ENCODE data around the gene TTC6. TPM values are rescaled to one million over a fixed set of nuclear protein-coding genes. Genes with fewer than 3 reads are reported as not detected.

Gene TTC6
- total and polyA plus RNA-seq, 2 experiments from 2014 or later = not detected

DNA sequence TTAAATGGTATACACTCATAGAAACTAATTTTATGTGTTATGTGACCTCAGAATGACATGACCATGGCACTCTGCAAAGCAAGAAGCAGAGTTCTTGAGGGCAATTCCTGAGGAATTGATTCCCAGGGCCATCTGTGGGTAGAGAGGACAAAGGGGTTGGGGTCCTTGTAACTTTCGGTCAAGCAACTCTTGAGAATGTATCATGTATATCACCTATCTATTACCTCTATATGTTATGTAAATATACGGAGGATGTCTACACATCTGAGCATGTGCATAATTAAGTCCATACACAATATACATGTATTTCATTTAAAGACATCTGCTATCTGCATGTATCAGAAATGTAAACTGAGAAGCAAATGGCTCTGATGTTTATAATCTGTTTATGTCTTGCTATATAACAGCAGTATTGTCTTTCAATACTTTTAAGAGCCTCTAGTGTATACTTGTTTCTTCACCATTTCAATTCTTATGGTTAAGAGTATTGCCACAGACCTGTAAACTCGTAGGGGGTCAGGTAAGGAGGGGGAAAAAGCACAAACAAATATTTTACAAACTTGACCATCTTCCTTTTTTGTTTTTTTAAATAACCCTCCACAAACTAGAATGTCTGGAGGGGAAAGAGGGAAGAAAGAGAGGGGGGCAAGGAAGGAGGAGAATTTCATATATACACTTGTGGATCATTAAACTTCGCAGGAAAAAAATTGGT is 4.8 kb upstream of the TTC6 start:
- Histone ChIP-seq H3K4me3 (no peak overlapping the region), H3F3A (ENCODE audit: insufficient read depth) (no peaks in the 10 kb centered on the region), H2AFZ (no peak overlapping the region), H3K27me3 (replicated peaks; ENCODE audit: insufficient read depth) (peaks cover 74% of the 10 kb centered on the region), H3K36me3 (ENCODE audit: low read depth) (no peaks in the 10 kb centered on the region), H3K9me2 (ENCODE audit: insufficient read depth) (no peaks in the 10 kb centered on the region), H3K9me3 (ENCODE audit: low read depth) (no peaks in the 10 kb centered on the region), H3K4me2 (ENCODE audit: unreplicated experiment) (no peak overlapping the region), H4K20me1 (ENCODE audit: insufficient read depth) (no peaks in the 10 kb centered on the region), H3K79me2 (ENCODE audit: insufficient read depth) (no peaks in the 10 kb centered on the region), H3K4me1 (ENCODE audit: insufficient read depth) (peaks cover 1% of the 10 kb centered on the region; the same call in 1 of the 2 replicates), H3K27ac (no peak overlapping the region), H3K9ac (no peak overlapping the region)
- WGBS, 2 experiments (ENCODE audit: low coverage in 1 of 2, low lambda C conversion rate in 2 of 2, missing lambda C conversion rate in 2 of 2) = 14 to 16% methylated on average over 4 of the region's 4 CpGs
- DNase-seq = no peak
- TF ChIP-seq EZH2phosphoT487 (IDR thresholded peaks at IDR 0.05; ENCODE audit: insufficient read depth, low read depth) = no peak
- in situ Hi-C loops (cut with MboI) = no loop called here

DNA sequence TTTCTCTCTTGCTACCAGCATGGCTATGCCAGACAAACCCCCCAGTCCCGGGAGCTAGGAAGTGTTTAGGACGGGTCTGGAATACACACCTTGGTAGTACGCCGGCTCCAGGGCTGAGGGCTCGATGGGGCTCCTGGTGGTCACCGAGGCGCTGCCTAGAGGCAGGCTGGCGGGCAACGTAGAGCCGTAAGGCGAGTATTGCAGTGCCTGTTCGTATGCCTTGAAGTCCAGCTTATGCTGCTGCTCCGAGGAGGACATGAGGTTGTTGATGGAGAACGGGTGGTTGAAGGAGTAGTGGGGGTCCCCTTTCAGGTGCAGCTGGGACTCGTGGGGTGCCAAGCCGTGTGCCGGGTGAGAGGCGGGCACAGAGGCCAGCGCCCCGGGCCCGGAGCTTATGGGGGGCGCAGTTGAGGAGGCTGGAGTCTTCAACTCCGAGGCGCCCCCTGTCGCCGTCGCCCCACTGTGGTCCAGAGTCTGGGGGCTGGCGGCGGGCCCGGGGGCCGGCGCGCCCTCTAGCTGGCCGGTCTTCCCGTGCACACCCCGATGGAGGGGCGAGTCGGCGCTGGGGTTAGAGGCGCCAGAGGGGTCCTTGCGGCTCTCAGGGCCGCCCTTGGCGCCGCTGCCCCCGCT is 4.0 kb upstream of the TTC6 start:
- no peaks in the 10 kb centered on the region for H4K20me1 ChIP-seq (ENCODE audit: insufficient read depth)
- no peak overlapping the region for H3K4me2 ChIP-seq (ENCODE audit: unreplicated experiment)
- no peak for DNase-seq
- no peak for TF ChIP-seq EZH2phosphoT487 (IDR thresholded peaks at IDR 0.05; ENCODE audit: insufficient read depth, low read depth)
- no peak for TF ChIP-seq EZH2 (IDR thresholded peaks at IDR 0.05; ENCODE audit: insufficient read depth, poor library complexity, severe bottlenecking)
- in situ Hi-C loops (cut with MboI) = no loop called here
- no peak overlapping the region for H3K27ac ChIP-seq
- no peaks in the 10 kb centered on the region for H3K79me2 ChIP-seq (ENCODE audit: insufficient read depth)
- H3K9ac ChIP-seq = no peak overlapping the region
- H3K9me2 ChIP-seq (ENCODE audit: insufficient read depth) = no peaks in the 10 kb centered on the region
- peaks cover 5% of the 10 kb centered on the region; the same call in 1 of the 2 replicates for H3K4me1 ChIP-seq (ENCODE audit: insufficient read depth)
- H3F3A ChIP-seq (ENCODE audit: insufficient read depth) = no peaks in the 10 kb centered on the region
- peaks cover 74% of the 10 kb centered on the region for H3K27me3 ChIP-seq (replicated peaks; ENCODE audit: insufficient read depth)
- H3K9me3 ChIP-seq (ENCODE audit: low read depth) = no peaks in the 10 kb centered on the region
- WGBS, 2 experiments (ENCODE audit: low coverage in 1 of 2, low lambda C conversion rate in 2 of 2, missing lambda C conversion rate in 2 of 2) = 4 to 5% methylated on average over 26 to 28 of the region's 45 CpGs
- H3K36me3 ChIP-seq (ENCODE audit: low read depth) = no peaks in the 10 kb centered on the region
- H2AFZ ChIP-seq = no peak overlapping the region
- no peak overlapping the region for H3K4me3 ChIP-seq

DNA sequence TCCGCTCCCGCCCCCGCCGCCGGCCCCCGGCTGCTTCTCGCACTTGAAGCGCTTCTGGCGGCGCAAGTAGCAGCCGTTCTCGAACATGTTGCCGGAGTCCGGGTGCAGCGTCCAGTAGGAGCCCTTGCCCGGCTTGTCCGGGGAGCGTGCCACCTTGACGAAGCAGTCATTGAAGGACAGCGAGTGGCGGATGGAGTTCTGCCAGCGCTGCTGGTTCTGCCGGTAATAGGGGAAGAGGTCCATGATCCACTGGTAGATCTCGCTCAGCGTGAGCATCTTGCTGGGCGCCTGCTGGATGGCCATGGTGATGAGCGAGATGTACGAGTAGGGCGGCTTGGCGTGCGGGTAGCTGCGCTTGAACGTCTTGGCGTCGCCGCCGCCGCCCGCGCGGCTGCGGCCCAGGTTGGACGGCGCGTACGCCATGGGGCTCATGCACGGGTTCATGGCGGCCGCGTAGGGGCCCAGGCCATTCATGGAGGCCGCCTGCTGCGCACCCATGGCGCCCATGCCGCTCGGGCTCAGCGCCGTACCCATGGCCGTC is 3.4 kb upstream of the TTC6 start:
- 11 to 15% methylated on average over 45 to 57 of the region's 58 CpGs for WGBS, 2 experiments (ENCODE audit: low coverage in 1 of 2, low lambda C conversion rate in 2 of 2, missing lambda C conversion rate in 2 of 2)
- Histone ChIP-seq H3K36me3 (ENCODE audit: low read depth) (no peaks in the 10 kb centered on the region), H3K4me1 (ENCODE audit: insufficient read depth) (peaks cover 5% of the 10 kb centered on the region; the same call in 1 of the 2 replicates), H3K4me3 (no peak overlapping the region), H3K9me2 (ENCODE audit: insufficient read depth) (no peaks in the 10 kb centered on the region), H3K27ac (no peak overlapping the region), H3K9ac (no peak overlapping the region), H3F3A (ENCODE audit: insufficient read depth) (no peaks in the 10 kb centered on the region), H3K79me2 (ENCODE audit: insufficient read depth) (no peaks in the 10 kb centered on the region), H3K4me2 (ENCODE audit: unreplicated experiment) (no peak overlapping the region), H4K20me1 (ENCODE audit: insufficient read depth) (no peaks in the 10 kb centered on the region), H2AFZ (no peak overlapping the region), H3K9me3 (ENCODE audit: low read depth) (no peaks in the 10 kb centered on the region), H3K27me3 (replicated peaks; ENCODE audit: insufficient read depth) (peaks cover 74% of the 10 kb centered on the region)
- DNase-seq = no peak
- TF ChIP-seq EZH2phosphoT487 (IDR thresholded peaks at IDR 0.05; ENCODE audit: insufficient read depth, low read depth) (no peak), EZH2 (IDR thresholded peaks at IDR 0.05; ENCODE audit: insufficient read depth, poor library complexity, severe bottlenecking) (peak; percentile 83)
- in situ Hi-C loops (cut with MboI) = no loop called here

DNA sequence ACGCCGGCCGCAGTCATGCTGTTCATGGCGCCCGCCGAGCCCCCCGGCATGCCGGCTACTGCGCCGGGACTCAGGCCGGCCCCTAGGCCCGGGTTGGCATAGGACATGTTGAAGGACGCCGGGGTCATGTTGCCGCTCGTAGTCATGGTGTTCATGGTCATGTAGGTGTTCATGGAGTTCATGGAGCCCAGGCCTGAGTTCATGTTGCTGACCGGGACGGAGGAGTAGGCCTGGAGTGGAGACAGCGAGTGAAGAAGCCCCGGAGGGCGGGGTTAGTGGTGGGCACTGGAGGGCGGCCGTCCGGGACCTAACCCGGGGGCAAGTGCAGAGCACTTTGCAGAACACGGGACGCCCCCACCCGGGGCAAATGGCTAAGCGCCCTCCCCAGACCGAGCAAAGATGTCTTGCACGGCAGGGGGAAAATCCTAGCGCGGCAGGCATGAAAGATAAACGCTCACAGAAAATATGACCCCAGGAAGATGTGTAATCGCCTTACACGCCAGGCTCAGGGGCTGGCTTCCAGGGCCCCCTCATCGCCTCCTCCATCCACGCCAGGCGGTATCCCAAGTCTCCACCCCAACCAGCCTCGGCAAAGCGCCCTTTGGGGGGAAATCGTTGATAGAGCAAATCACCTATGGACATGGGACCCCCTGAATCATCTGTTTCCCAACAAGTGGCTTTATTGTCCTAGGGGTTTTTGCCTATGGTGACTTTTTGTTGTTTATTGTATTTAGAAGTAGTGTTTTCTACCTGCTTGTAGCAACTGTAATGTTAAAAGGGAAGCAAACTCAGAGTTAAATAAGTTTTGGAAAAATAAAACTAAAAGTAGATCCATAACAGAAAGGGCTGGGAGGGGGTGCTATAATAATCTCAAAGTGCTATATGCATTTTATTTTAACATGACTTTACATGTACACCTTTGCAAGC is 2.7 kb upstream of the TTC6 start:
- in situ Hi-C loops (cut with MboI) = no loop called here
- H3K27me3 ChIP-seq (replicated peaks; ENCODE audit: insufficient read depth) = peaks cover 74% of the 10 kb centered on the region

More for the DNA sequence above, 2.7 kb upstream of the TTC6 start:
- H3F3A ChIP-seq (ENCODE audit: insufficient read depth) = no peaks in the 10 kb centered on the region
- H3K9me2 ChIP-seq (ENCODE audit: insufficient read depth) = no peaks in the 10 kb centered on the region
- H3K9ac ChIP-seq = no peak overlapping the region
- 16 to 17% methylated on average over 38 to 42 of the region's 42 CpGs for whole genome bisulfite sequencing, 2 experiments (ENCODE audit: low coverage in 1 of 2, low lambda C conversion rate in 2 of 2, missing lambda C conversion rate in 2 of 2)
- DNase-seq = no peak
- H3K4me1 ChIP-seq (ENCODE audit: insufficient read depth) = peaks cover 5% of the 10 kb centered on the region; the same call in 1 of the 2 replicates
- H4K20me1 ChIP-seq (ENCODE audit: insufficient read depth) = no peaks in the 10 kb centered on the region
- H3K9me3 ChIP-seq (ENCODE audit: low read depth) = no peaks in the 10 kb centered on the region
- no peak overlapping the region for H3K4me2 ChIP-seq (ENCODE audit: unreplicated experiment)
- no peak overlapping the region for H3K4me3 ChIP-seq
- no peak overlapping the region for H2AFZ ChIP-seq
- H3K79me2 ChIP-seq (ENCODE audit: insufficient read depth) = no peaks in the 10 kb centered on the region
- TF ChIP-seq EZH2 (IDR thresholded peaks at IDR 0.05; ENCODE audit: insufficient read depth, poor library complexity, severe bottlenecking) (no peak), EZH2phosphoT487 (IDR thresholded peaks at IDR 0.05; ENCODE audit: insufficient read depth, low read depth) (no peak)
- H3K27ac ChIP-seq = no peak overlapping the region
- H3K36me3 ChIP-seq (ENCODE audit: low read depth) = no peaks in the 10 kb centered on the region
